Right lobe of liver (tissue), 4 donors: Measurements from ENCODE around the gene ASZ1.

ENCODE experiments used
- CTCF ChIP-seq, 4 donors: fragments of 200-600 bp in 3 of 4; fragments of 450-650 bp in 1 of 4; IDR thresholded peaks; one replicate each; pipeline versions ENCODE4 v1.5.1 to v1.8.0; 2016 to 2022; ENCODE audit warnings: antibody characterized with exemption in 4 of 4, mild to moderate bottlenecking in 2 of 4
- POLR2A ChIP-seq: fragments of 450-650 bp; IDR thresholded peaks from one replicate; pipeline ENCODE4 v1.6.1; 2017; ENCODE audit warnings: antibody characterized with exemption, mild to moderate bottlenecking
- donor health status: DM: no; HTN: no; CAD: no.
- donor health status: DM: no; HTN: no; CAD: no.
- donor health status: DM: no; HTN: yes; CAD: no.

- TF ChIP-seq CTCF (IDR thresholded peaks at IDR 0.05) (no peak), POLR2A (no peak)
These were observed 113.7 kb downstream of the ASZ1 start for GRCh38 chr7:117313582-117313981.
